HepG2 (cell line): Measurements from ENCODE around the gene WNK2. TPM values are rescaled to one million over a fixed set of nuclear protein-coding genes. Genes with fewer than 3 reads are reported as not detected.

Experiments
- AGO1 ChIP-seq: fragments of 200-400 bp; formaldehyde crosslinking; IDR thresholded peaks from 2 replicates; pipeline ENCODE4 v1.6.1; 2017; ENCODE audit warnings: mild to moderate bottlenecking, low read depth, low read length, moderate library complexity; ENCODE audit not compliant: poor library complexity, severe bottlenecking
- CBFB ChIP-seq: sonication (generic); formaldehyde crosslinking; IDR thresholded peaks from 2 replicates; pipeline ENCODE4 v1.4.0; 2020; ENCODE audit warnings: missing genetic modification reagents
- CBX1 ChIP-seq: IDR thresholded peaks from one replicate; pipeline ENCODE4 v1.6.1; 2016; ENCODE audit warnings: antibody characterized with exemption, low read depth
- CCAR2 ChIP-seq: fragments of 200-400 bp; formaldehyde crosslinking; optimal IDR thresholded peaks from 2 replicates; pipeline ENCODE3; 2018; ENCODE audit warnings: low read depth, mild to moderate bottlenecking, low read length, moderate library complexity
- ELF3 ChIP-seq: IDR thresholded peaks from 2 replicates; pipeline ENCODE4 v1.6.1; 2016; ENCODE audit warnings: missing genetic modification reagents, missing compliant biosample characterization
- KAT7 ChIP-seq: IDR thresholded peaks from 2 replicates; pipeline ENCODE4 v1.6.1; 2018; ENCODE audit warnings: borderline replicate concordance, missing compliant biosample characterization
- NFKB2 ChIP-seq: sonication (generic); formaldehyde crosslinking; IDR thresholded peaks from 2 replicates; pipeline ENCODE4 v1.4.0; 2020; ENCODE audit warnings: missing genetic modification reagents, borderline replicate concordance
- NONO ChIP-seq, 2 experiments: fragments of 450-650 bp in 1 of 2; sonication (generic) in 1 of 2; formaldehyde crosslinking in 1 of 2; IDR thresholded peaks in 1 of 2; conservative IDR thresholded peaks in 1 of 2; 2 replicates each; pipeline versions ENCODE4 v1.6.1 to v1.8.0; 2017 to 2022; ENCODE audit warnings: mild to moderate bottlenecking in 1 of 2, missing genetic modification reagents in 1 of 2, moderate library complexity in 1 of 2
- RARA ChIP-seq: IDR thresholded peaks from 2 replicates; pipeline ENCODE4 v1.6.1; 2016; ENCODE audit warnings: missing genetic modification reagents, missing compliant biosample characterization
- SP1 ChIP-seq, 2 experiments: fragments of 450-650 bp in 1 of 2; sonication (generic) in 1 of 2; formaldehyde crosslinking in 1 of 2; IDR thresholded peaks; 2 replicates each; pipeline versions ENCODE4 v1.4.0 to v1.6.1; 2016 to 2020; ENCODE audit warnings: missing genetic modification reagents in 1 of 2
- STAG1 ChIP-seq: sonication (generic); formaldehyde crosslinking; IDR thresholded peaks from 2 replicates; pipeline ENCODE4 v1.4.0; 2020; ENCODE audit warnings: missing genetic modification reagents
- TRAFD1 ChIP-seq: sonication (generic); formaldehyde crosslinking; IDR thresholded peaks from 2 replicates; pipeline ENCODE4 v1.5.1; 2020; ENCODE audit warnings: missing genetic modification reagents, mild to moderate bottlenecking, borderline replicate concordance
- XRCC5 ChIP-seq: fragments of 200-400 bp; formaldehyde crosslinking; optimal IDR thresholded peaks from 2 replicates; pipeline ENCODE3; 2017; ENCODE audit warnings: mild to moderate bottlenecking, low read length
- YY1 ChIP-seq: IDR thresholded peaks from 2 replicates; pipeline ENCODE4 v1.6.1; 2011; ENCODE audit warnings: low read length, low read depth, moderate library complexity, mild to moderate bottlenecking; ENCODE audit not compliant: insufficient read depth, insufficient replicate concordance
- ZGPAT ChIP-seq: IDR thresholded peaks from 2 replicates; pipeline ENCODE4 v1.6.1; 2016; ENCODE audit warnings: mild to moderate bottlenecking
- ZNF124 ChIP-seq: sonication (generic); formaldehyde crosslinking; IDR thresholded peaks from 2 replicates; pipeline ENCODE4 v1.4.0; 2020; ENCODE audit warnings: missing genetic modification reagents
- ZNF331 ChIP-seq: sonication (generic); formaldehyde crosslinking; IDR thresholded peaks from 2 replicates; pipeline ENCODE4 v1.4.0; 2020; ENCODE audit warnings: missing genetic modification reagents
- ZNF335 ChIP-seq: sonication (generic); formaldehyde crosslinking; IDR thresholded peaks from 2 replicates; pipeline ENCODE4 v1.4.0; 2020; ENCODE audit warnings: missing genetic modification reagents
- polyA plus RNA-seq, 8 experiments: library from polyadenylated mRNA; depleted of rRNA in 3 of 8; stranded (reverse) in 7 of 8; unstranded in 1 of 8; fragments of >200 nt; fragmentation: Illumina TruSeq in 4 of 8; extraction: Trizol in 4 of 8; gene quantifications; 2 replicates each; pipeline versions ENCODE4 v1.2.1 to v1.2.3, GENCODE V29; 2011 to 2016; ENCODE audit warnings: low read depth in 4 of 8, missing spikeins in 1 of 8, mixed read lengths in 1 of 8; ENCODE audit not compliant: insufficient read depth in 1 of 8
- total RNA-seq, 5 experiments: library from RNA; depleted of rRNA; stranded (reverse); fragments of >200 nt; fragmentation: Illumina TruSeq; extraction: Trizol; gene quantifications; 2 replicates each; pipeline ENCODE4 v1.2.3, GENCODE V29; 2016; ENCODE audit warnings: low read depth in 1 of 5
- TF ChIP-seq, protein P1 (sequence below): IDR thresholded peaks from 2 replicates; pipeline ENCODE4 v1.6.1; 2016; ENCODE audit warnings: missing compliant biosample characterization, missing genetic modification reagents, borderline replicate concordance
- TF ChIP-seq, protein P2 (sequence below): sonication (generic); formaldehyde crosslinking; conservative IDR thresholded peaks from 2 replicates; pipeline ENCODE4 v1.8.1; 2023; ENCODE audit warnings: missing genetic modification reagents
- TF ChIP-seq, protein P3 (sequence below): sonication (generic); formaldehyde crosslinking; IDR thresholded peaks from 2 replicates; pipeline ENCODE4 v1.4.0; 2020; ENCODE audit warnings: missing genetic modification reagents, mild to moderate bottlenecking, borderline replicate concordance

Gene WNK2
- total and polyA plus RNA-seq, 2 of the 13 experiments (the other 11 are each of a cell fraction or from before 2014, with no cell fraction given) = 10.5 to 12.0 TPM

- peak; percentile 35; the same call in 1 of the 2 replicates for TF ChIP-seq KAT7 (CRISPR knock-in tag)
- peak; percentile 43 for TF ChIP-seq AGO1
- peak; percentile 52; the same call in 1 of the 2 replicates for TF ChIP-seq ELF3 (CRISPR knock-in tag)
- peak; percentile 69 for TF ChIP-seq ZNF331 (CRISPR knock-in tag)
- TF ChIP-seq YY1 = peak; percentile 50
- TF ChIP-seq SP1 (IDR thresholded peaks at IDR 0.05) = no peak
- peak; percentile 53; the same call in 1 of the 2 replicates for TF ChIP-seq SP1 (CRISPR knock-in tag; IDR thresholded peaks at IDR 0.05)
- peak; percentile 100 for TF ChIP-seq STAG1
- TF ChIP-seq CBFB (CRISPR knock-in tag) = peak; percentile 67; the same call in 1 of the 2 replicates
- TF ChIP-seq CCAR2 = no peak
- 0 out of 2 replicates have a peak, but pooled peaks have one; percentile 49 for TF ChIP-seq ZNF335 (CRISPR knock-in tag)
- TF ChIP-seq NFKB2 (CRISPR knock-in tag) = peak; percentile 34; the same call in 1 of the 2 replicates
- TF ChIP-seq CBX1 = no peak
- TF ChIP-seq, protein P1, sequence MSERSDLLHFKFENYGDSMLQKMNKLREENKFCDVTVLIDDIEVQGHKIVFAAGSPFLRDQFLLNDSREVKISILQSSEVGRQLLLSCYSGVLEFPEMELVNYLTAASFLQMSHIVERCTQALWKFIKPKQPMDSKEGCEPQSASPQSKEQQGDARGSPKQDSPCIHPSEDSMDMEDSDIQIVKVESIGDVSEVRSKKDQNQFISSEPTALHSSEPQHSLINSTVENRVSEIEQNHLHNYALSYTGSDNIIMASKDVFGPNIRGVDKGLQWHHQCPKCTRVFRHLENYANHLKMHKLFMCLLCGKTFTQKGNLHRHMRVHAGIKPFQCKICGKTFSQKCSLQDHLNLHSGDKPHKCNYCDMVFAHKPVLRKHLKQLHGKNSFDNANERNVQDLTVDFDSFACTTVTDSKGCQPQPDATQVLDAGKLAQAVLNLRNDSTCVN (CRISPR knock-in tag) = 0 out of 2 replicates have a peak, but pooled peaks have one; percentile 53
- TF ChIP-seq ZGPAT (CRISPR knock-in tag) = peak; percentile 50; the same call in 1 of the 2 replicates
- TF ChIP-seq XRCC5 = peak; percentile 80
- TF ChIP-seq RARA = peak; percentile 36; the same call in 1 of the 2 replicates
- TF ChIP-seq, protein P2, sequence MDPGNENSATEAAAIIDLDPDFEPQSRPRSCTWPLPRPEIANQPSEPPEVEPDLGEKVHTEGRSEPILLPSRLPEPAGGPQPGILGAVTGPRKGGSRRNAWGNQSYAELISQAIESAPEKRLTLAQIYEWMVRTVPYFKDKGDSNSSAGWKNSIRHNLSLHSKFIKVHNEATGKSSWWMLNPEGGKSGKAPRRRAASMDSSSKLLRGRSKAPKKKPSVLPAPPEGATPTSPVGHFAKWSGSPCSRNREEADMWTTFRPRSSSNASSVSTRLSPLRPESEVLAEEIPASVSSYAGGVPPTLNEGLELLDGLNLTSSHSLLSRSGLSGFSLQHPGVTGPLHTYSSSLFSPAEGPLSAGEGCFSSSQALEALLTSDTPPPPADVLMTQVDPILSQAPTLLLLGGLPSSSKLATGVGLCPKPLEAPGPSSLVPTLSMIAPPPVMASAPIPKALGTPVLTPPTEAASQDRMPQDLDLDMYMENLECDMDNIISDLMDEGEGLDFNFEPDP (CRISPR knock-in tag) = no peak
- TF ChIP-seq ZNF124 (CRISPR knock-in tag) = 0 out of 2 replicates have a peak, but pooled peaks have one; percentile 43
- TF ChIP-seq, protein P3, sequence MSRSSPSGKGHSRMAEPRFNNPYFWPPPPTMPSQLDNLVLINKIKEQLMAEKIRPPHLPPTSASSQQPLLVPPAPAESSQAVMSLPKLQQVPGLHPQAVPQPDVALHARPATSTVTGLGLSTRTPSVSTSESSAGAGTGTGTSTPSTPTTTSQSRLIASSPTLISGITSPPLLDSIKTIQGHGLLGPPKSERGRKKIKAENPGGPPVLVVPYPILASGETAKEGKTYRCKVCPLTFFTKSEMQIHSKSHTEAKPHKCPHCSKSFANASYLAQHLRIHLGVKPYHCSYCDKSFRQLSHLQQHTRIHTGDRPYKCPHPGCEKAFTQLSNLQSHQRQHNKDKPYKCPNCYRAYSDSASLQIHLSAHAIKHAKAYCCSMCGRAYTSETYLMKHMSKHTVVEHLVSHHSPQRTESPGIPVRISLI (CRISPR knock-in tag) = peak; percentile 79; the same call in 1 of the 2 replicates
- no peak for TF ChIP-seq TRAFD1
- TF ChIP-seq NONO (IDR thresholded peaks at IDR 0.05) = no peak
- TF ChIP-seq NONO (CRISPR knock-in tag; conservative IDR thresholded peaks at IDR 0.05) = peak; percentile 77; the same call in 1 of the 2 replicates
Measured at GRCh38 chr9:93159601-93160471, 24.1 kb upstream of the WNK2 start (continued).
